ENCODE data around the gene COL26A1. TPM values are rescaled to one million over a fixed set of nuclear protein-coding genes. Genes with fewer than 3 reads are reported as not detected.

COL26A1 gene
- total and polyA plus RNA-seq, 8 donors = 0.37 to 3.5 (median 0.86) TPM

GRCh38 chr7:101450064-101450463 is 87.4 kb downstream of the COL26A1 start:
- WGBS, 2 donors = 78 to 84% methylated on average over 4 of the region's 4 CpGs
- TF ChIP-seq CTCF (IDR thresholded peaks at IDR 0.05) = no peak
- DNase-seq (no peak), ATAC-seq (no peak), FAIRE-seq (no peak)
- H3K4me1 ChIP-seq = no peaks in the 10 kb centered on the region
- no peak overlapping the region for H3K4me3 ChIP-seq
- H3K9me3 ChIP-seq = no peaks in the 10 kb centered on the region
- no peak overlapping the region for H3K27ac ChIP-seq
- intact Hi-C loops (cut with DNase I) = no loop called here
- no peaks in the 10 kb centered on the region for H3K27me3 ChIP-seq
- H3K36me3 ChIP-seq = no peaks in the 10 kb centered on the region

GRCh38 chr7:101453617-101454016 is 90.9 kb downstream of the COL26A1 start:
- intact Hi-C loops (cut with DNase I) = no loop called here
- no peak overlapping the region for H3K27ac ChIP-seq
- no peak for TF ChIP-seq CTCF (IDR thresholded peaks at IDR 0.05)
- FAIRE-seq = no peak
- ATAC-seq = no peak
- H3K4me3 ChIP-seq = no peak overlapping the region
- H3K36me3 ChIP-seq = no peaks in the 10 kb centered on the region
- no peaks in the 10 kb centered on the region for H3K4me1 ChIP-seq
- H3K27me3 ChIP-seq = no peaks in the 10 kb centered on the region
- 71 to 72% methylated on average over 5 of the region's 5 CpGs for WGBS, 2 donors
- no peaks in the 10 kb centered on the region for H3K9me3 ChIP-seq
- DNase-seq = no peak

GRCh38 chr7:101457001-101457750 is 94.5 kb downstream of the COL26A1 start:
- ATAC-seq = no peak
- intact Hi-C loops (cut with DNase I) = no loop called here
- Histone ChIP-seq H3K4me3 (no peak overlapping the region), H3K27ac (no peak overlapping the region), H3K27me3 (no peaks in the 10 kb centered on the region), H3K9me3 (no peaks in the 10 kb centered on the region), H3K36me3 (no peaks in the 10 kb centered on the region), H3K4me1 (no peaks in the 10 kb centered on the region)
- 54% methylated on average over 6 of the region's 6 CpGs for WGBS, 2 donors
- TF ChIP-seq CTCF (IDR thresholded peaks at IDR 0.05) = no peak
- FAIRE-seq = no peak
- no peak for DNase-seq

- TF ChIP-seq CTCF (IDR thresholded peaks at IDR 0.05) = no peak
- no peak overlapping the region for H3K4me3 ChIP-seq
- ATAC-seq (no peak), FAIRE-seq (no peak), DNase-seq (no peak)
- H3K9me3 ChIP-seq = no peaks in the 10 kb centered on the region
- intact Hi-C loops (cut with DNase I) = no loop called here
- no peaks in the 10 kb centered on the region for H3K4me1 ChIP-seq
- no peak overlapping the region for H3K27ac ChIP-seq
- no peaks in the 10 kb centered on the region for H3K27me3 ChIP-seq
- H3K36me3 ChIP-seq = no peaks in the 10 kb centered on the region
- 90 to 91% methylated on average over 5 of the region's 5 CpGs for WGBS, 2 donors
Observed at GRCh38 chr7:101465131-101465530, 102.5 kb downstream of the COL26A1 start.

- 81 to 82% methylated on average over 9 of the region's 9 CpGs for WGBS, 2 donors
- H3K4me3 ChIP-seq = no peak overlapping the region
- no peak for ATAC-seq
- FAIRE-seq = no peak
- TF ChIP-seq CTCF (IDR thresholded peaks at IDR 0.05) = no peak
- no peaks in the 10 kb centered on the region for H3K36me3 ChIP-seq
- no peak overlapping the region for H3K27ac ChIP-seq
- no peaks in the 10 kb centered on the region for H3K27me3 ChIP-seq
- no peaks in the 10 kb centered on the region for H3K4me1 ChIP-seq
- no peaks in the 10 kb centered on the region for H3K9me3 ChIP-seq
- intact Hi-C loops (cut with DNase I) = no loop called here
- no peak for DNase-seq
Observed at GRCh38 chr7:101465576-101466196, 103.0 kb downstream of the COL26A1 start.

Data from pancreas (tissue), 10 donors.